Osteoblast (primary cell): ENCODE data around the gene RHBG. TPM values are rescaled to one million over a fixed set of nuclear protein-coding genes. Genes with fewer than 3 reads are reported as not detected.

ENCODE experiments used
- DNase-seq: peaks from one replicate; pipeline ENCODE4 v3.0.0; 2011; ENCODE audit warnings: low spot score, mixed read lengths; ENCODE audit not compliant: insufficient read length; ENCODE audit errors: missing footprints
- H2AFZ ChIP-seq: 2 replicates; pipeline ENCODE4 v1.6.0; 2011; ENCODE audit warnings: mild to moderate bottlenecking, low read length
- H3K27ac ChIP-seq: 2 replicates; pipeline ENCODE4 v1.5.1; 2011; ENCODE audit warnings: mild to moderate bottlenecking, low read depth, low read length, moderate library complexity
- H3K27me3 ChIP-seq: 2 replicates; pipeline ENCODE4 v1.6.0; 2012; ENCODE audit warnings: mild to moderate bottlenecking, control low read depth, inconsistent platforms, low read length, moderate library complexity; ENCODE audit not compliant: insufficient read depth
- H3K36me3 ChIP-seq: 2 replicates; pipeline ENCODE4 v1.5.1; 2011; ENCODE audit warnings: mild to moderate bottlenecking, low read length, control low read depth, moderate library complexity; ENCODE audit not compliant: insufficient read depth
- H3K4me1 ChIP-seq: 2 replicates; pipeline ENCODE4 v1.5.1; 2011; ENCODE audit warnings: mild to moderate bottlenecking, low read length, control low read depth, moderate library complexity; ENCODE audit not compliant: insufficient read depth
- H3K4me2 ChIP-seq: 2 replicates; pipeline ENCODE4 v1.6.0; 2011; ENCODE audit warnings: mild to moderate bottlenecking, low read length; ENCODE audit not compliant: insufficient read depth
- H3K4me3 ChIP-seq: fragments of 200-600 bp; sonication (generic); 3 replicates; pipeline ENCODE4 v1.5.1; 2012; ENCODE audit warnings: mild to moderate bottlenecking, low read length, inconsistent platforms; ENCODE audit not compliant: insufficient read depth
- H3K79me2 ChIP-seq: 2 replicates; pipeline ENCODE4 v1.6.0; 2012; ENCODE audit warnings: mild to moderate bottlenecking, low read length, control low read depth, inconsistent platforms; ENCODE audit not compliant: insufficient read depth
- H3K9me3 ChIP-seq: 2 replicates; pipeline ENCODE4 v1.5.1; 2011; ENCODE audit warnings: low read depth, low read length, control low read depth
- H4K20me1 ChIP-seq: 2 replicates; pipeline ENCODE4 v1.6.0; 2012; ENCODE audit warnings: mild to moderate bottlenecking, low read length, control low read depth; ENCODE audit not compliant: insufficient read depth
- CTCF ChIP-seq: IDR thresholded peaks from 2 replicates; pipeline ENCODE4 v1.5.1; 2011; ENCODE audit warnings: mild to moderate bottlenecking, low read depth, low read length, moderate library complexity; ENCODE audit errors: extremely low read depth
- total RNA-seq: library from RNA; depleted of rRNA; stranded (reverse); fragments of >200 nt; gene quantifications from 2 replicates; pipeline ENCODE4 v1.2.3, GENCODE V29; 2012

Gene RHBG
- total RNA-seq, 1 donor = not detected

DNA sequence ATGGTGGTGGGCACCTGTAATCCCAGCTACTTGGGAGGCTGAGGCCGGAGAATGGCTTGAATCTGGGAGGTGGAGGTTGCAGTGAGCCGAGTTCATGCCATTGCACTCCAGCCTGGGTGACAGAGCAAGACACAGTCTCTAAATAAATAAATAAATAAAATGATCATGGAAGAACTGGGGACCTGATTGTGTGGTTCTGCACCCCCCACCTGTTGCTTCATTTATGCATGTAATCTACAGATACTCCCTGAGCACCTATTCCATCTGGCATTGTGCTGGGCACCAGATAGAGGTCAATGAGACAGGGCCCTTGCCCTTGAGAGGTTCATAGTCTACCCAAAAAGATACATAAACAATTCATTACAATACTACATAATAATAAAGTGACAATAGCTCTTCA lies 11.0 kb upstream of the RHBG start:
- Histone ChIP-seq H2AFZ (no peak overlapping the region), H3K27ac (no peak overlapping the region), H3K4me2 (no peak overlapping the region), H3K4me3 (no peak overlapping the region), H4K20me1 (no peaks in the 10 kb centered on the region), H3K4me1 (no peaks in the 10 kb centered on the region), H3K27me3 (peaks cover 41% of the 10 kb centered on the region), H3K79me2 (no peaks in the 10 kb centered on the region), H3K9me3 (no peaks in the 10 kb centered on the region), H3K36me3 (no peaks in the 10 kb centered on the region)
- no peak for DNase-seq
- no peak for TF ChIP-seq CTCF

DNA sequence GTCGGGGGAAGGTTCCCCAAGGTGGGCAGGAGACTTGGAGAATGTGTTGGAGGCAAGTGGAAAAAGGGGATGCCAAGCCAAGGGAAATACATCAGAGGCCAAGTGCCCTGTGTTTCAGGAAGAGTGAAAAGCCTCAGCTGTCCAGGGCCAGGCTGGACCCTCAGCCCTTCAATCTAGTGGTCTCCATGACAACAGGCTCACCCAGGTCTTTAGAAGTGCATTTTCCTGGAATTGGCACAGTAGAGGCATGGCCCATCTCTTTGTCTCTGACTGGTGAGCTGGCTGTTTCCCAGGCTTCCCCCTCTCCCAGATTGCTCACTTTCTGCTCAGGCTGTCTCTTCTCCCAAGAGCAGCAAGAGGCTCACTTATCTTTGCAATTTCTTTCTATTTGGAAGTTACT lies 10.4 kb upstream of the RHBG start:
- no peak for DNase-seq
- Histone ChIP-seq H3K4me3 (no peak overlapping the region), H3K4me1 (no peaks in the 10 kb centered on the region), H2AFZ (no peak overlapping the region), H4K20me1 (no peaks in the 10 kb centered on the region), H3K27ac (no peak overlapping the region), H3K9me3 (no peaks in the 10 kb centered on the region), H3K79me2 (no peaks in the 10 kb centered on the region), H3K36me3 (no peaks in the 10 kb centered on the region), H3K4me2 (no peak overlapping the region), H3K27me3 (peaks cover 35% of the 10 kb centered on the region)
- no peak for TF ChIP-seq CTCF

- Histone ChIP-seq H3K27me3 (peaks cover 35% of the 10 kb centered on the region), H3K27ac (no peak overlapping the region), H3K36me3 (no peaks in the 10 kb centered on the region), H4K20me1 (no peaks in the 10 kb centered on the region), H3K4me2 (no peak overlapping the region), H3K9me3 (no peaks in the 10 kb centered on the region), H3K4me1 (no peaks in the 10 kb centered on the region), H2AFZ (no peak overlapping the region), H3K79me2 (no peaks in the 10 kb centered on the region), H3K4me3 (no peak overlapping the region)
- DNase-seq = no peak
- TF ChIP-seq CTCF = no peak
Measured at GRCh38 chr1:156359249-156359648, 9.8 kb upstream of the RHBG start.

DNA sequence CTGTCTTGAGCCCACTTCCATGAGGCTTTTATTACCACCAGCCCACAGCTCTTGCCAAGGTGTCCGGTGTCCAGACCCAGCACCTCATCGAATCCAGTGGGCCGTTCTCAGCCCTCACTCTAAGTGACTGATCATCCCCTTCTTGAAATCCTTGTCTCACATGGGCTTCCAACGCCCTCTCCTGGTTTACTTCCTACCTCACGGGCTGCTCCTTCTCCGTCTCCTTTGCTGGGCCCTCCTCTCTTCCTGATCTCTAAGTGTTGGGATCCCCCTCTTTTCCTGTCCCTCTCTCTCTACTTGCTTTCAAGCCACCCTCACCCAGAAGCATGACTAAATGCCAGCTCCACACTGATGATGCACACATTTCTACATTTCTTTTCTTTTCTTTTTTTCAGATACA lies 9.0 kb upstream of the RHBG start:
- Histone ChIP-seq H3K4me3 (no peak overlapping the region), H3K27me3 (peaks cover 31% of the 10 kb centered on the region)

More for the DNA sequence above, 9.0 kb upstream of the RHBG start:
- no peaks in the 10 kb centered on the region for H3K9me3 ChIP-seq
- no peak overlapping the region for H3K27ac ChIP-seq
- no peaks in the 10 kb centered on the region for H3K4me1 ChIP-seq
- no peaks in the 10 kb centered on the region for H3K79me2 ChIP-seq
- H4K20me1 ChIP-seq = no peaks in the 10 kb centered on the region
- TF ChIP-seq CTCF = peak; percentile 54
- DNase-seq = no peak
- no peak overlapping the region for H2AFZ ChIP-seq
- H3K4me2 ChIP-seq = no peak overlapping the region
- no peaks in the 10 kb centered on the region for H3K36me3 ChIP-seq
